Measurements from ENCODE around the gene SLC46A3.
"Not testable (repeated sequence)": the region's sequence is repeated elsewhere in the genome, so short reads cannot be mapped to it uniquely, and the experiment has no call there.

The SLC46A3 gene, protein sequence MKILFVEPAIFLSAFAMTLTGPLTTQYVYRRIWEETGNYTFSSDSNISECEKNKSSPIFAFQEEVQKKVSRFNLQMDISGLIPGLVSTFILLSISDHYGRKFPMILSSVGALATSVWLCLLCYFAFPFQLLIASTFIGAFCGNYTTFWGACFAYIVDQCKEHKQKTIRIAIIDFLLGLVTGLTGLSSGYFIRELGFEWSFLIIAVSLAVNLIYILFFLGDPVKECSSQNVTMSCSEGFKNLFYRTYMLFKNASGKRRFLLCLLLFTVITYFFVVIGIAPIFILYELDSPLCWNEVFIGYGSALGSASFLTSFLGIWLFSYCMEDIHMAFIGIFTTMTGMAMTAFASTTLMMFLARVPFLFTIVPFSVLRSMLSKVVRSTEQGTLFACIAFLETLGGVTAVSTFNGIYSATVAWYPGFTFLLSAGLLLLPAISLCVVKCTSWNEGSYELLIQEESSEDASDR

DNA sequence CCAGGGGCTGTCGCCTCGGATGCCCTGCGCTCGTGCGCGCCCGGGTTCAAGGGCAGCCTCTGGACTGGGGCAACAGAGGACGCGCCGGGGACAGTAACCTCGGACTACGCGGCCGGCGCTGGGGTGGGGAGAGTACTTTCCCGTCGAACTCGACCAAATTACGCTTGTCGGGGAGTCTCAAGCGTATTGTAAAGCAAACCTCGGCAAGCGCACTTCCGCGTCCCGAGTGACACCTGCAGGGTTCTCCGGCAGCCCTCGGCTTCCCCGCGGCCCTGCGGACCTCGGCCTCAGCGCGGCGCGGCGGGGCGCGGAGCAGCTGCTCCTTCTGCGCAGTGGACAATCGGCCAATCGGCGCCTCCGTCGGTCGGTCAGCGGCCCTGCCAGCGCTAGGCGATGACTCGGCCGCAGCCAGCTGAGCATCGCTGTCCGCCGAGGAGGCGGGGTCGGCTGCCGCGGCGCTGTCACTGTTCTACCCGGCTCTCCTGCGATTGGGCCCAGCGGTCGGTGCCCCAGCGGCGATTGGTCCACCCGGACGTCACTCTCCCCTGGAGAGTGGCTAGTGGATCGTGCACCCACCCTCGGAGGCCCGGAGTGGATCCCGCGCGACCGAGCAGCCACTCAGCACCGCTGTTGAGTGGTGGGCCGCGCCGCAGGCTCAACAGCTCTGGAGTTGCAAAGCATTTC lies at the start of gene SLC46A3:
TSS of gene SLC46A3 (minus strand) at position 428 of the 684 bp plus-strand sequence. CDS start 972 bp downstream, outside the sequence.
- peak; percentile 93 for DNase-seq

DNA sequence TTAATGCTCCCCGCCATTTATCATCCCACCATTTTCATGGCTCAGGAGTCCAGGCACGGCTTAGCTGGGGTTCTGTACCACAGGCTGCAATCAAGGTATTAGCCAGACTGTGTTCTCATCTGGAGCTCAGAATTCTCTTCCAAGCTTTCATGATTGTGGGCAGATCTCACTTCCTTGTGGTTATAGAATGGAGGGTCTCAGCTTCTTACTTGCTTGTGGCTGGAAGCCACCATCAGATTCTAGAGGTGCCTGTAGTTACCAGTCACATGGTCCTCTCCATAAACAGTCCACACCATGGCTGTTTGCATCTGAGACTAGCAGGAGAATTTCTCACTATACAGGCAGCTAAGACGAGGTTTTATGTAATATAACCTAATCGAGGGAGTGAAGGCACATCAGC lies 45.1 kb upstream of the SLC46A3 start:
- DNase-seq, result no peak

DNA sequence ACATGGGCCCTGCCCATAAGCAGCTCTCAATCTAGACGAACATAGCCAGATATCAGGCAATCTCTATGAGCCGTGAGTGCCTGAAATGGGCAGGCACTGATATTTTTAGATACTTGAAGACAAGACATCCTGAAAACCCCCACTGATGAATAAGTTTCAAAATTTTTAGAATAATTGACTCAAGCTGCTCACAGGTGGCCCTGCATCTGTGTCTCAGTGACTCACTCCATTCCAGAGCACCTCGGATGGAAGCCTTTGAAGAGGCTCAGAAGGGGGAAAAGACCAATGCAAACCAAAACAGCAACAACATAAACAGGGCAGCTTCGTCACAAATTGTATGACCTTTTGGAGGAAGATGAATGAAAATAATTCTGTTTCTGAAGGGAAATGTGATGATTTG lies 42.8 kb upstream of the SLC46A3 start:
- DNase-seq, result no peak

DNA sequence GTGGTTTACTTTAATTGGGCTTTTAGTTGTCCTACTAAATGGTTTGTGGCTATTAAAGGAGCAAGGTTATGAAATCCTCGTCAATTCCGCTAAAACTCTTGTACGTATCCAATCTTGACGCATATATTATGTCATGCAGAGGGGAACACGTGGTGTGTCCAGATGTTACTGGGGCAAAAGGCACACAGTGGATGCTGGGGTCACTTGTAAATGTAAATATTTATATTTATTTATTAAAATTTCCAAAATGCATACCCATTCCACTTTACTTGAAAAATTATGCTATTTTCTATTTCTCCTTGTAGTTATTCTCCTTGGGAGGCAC lies 36.7 kb upstream of the SLC46A3 start:
- DNase-seq, result no peak

DNA sequence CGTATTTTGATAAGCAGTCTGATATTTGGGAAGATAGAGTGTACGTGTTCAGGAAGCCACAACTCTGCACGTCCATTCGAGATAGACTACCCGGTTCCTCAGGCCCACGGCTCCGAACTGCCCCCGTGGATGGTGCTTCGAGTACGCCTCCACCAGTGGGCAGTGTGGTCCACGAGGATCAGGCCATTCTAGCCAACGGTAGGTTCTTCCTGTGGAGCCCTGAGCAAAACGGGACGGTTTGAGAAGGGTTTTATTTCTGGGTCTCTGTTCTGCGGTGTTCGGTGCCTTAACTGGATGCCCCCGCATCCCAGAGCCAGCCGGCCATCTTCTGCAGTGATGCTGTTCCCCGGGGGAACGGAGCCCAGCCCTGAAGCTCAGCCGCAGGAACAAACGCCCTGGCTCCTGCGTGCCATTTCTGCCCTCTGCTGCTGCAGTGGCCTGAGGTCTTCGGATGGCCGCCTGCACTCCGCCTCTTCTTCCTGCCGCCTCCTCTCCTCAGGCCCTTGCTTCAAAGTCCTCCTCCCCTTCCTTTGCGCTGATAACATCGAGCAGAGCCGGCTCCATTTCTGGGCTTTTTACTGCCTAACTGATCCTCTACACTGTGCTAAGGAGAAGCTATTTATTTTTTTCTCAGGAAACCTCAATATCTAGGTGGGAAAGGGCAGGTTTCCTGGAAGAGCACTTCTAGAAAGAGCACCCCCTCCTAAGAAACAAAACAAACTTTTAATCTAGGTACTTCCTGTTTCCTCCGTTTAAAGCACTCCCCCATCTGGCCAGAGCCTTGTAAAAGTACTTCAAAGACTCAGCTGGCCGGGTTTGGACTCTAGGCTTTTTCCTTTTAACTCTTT lies 36.2 kb upstream of the SLC46A3 start:
- no peak for DNase-seq

DNA sequence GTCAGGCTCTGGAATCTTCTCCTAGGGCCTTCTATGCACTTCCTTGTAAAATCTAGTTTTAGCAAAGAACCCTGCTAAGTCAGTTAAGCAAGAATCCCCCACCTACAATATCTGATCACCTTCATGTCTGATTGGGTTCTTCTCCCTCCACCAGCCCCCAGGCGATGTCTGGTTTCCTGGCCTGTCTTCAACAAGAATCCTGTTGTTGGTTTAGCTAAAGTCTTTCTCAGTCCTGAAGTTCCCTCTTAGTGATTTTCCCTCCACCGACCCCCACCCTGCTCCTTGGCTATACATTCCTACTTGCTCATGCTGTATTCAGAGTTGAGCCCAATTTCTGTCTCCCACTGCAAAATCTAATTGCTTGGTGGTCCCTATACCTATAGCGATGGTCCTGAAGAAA lies 35.2 kb upstream of the SLC46A3 start:
- no peak for DNase-seq

DNA sequence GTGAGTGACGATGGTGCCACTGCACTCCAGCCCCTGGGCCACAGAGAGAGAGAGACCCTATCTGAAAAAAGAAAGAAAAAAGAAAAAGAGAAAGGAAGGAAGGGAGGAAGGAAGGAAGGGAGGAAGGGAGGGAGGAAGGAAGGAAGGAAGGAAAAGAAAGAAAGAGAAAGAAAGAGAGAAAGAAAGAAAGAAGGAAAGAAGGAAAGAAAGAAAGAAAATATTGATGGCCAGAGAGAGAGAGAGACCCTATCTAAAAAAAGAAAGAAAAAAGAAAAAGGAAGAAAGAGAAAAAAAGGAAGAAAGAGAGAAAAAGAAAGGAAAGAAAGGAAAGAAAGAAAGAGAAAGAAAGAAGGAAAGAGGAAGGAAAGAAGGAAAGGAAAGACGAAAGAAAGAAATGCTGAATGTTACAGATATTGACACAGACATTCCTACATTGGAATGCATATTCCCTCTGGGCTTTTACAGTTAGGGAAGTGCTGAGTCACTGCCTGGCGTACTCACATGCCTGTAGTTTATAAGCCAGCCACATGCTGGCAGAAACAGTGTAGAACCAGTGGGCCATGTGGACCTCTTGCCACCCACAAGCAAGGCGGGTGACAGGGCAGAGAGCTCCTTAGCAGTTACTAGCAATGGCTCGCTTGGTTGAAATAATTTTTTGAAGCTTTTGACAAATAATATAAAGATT lies 34.6 kb upstream of the SLC46A3 start:
- DNase-seq, result no peak

DNA sequence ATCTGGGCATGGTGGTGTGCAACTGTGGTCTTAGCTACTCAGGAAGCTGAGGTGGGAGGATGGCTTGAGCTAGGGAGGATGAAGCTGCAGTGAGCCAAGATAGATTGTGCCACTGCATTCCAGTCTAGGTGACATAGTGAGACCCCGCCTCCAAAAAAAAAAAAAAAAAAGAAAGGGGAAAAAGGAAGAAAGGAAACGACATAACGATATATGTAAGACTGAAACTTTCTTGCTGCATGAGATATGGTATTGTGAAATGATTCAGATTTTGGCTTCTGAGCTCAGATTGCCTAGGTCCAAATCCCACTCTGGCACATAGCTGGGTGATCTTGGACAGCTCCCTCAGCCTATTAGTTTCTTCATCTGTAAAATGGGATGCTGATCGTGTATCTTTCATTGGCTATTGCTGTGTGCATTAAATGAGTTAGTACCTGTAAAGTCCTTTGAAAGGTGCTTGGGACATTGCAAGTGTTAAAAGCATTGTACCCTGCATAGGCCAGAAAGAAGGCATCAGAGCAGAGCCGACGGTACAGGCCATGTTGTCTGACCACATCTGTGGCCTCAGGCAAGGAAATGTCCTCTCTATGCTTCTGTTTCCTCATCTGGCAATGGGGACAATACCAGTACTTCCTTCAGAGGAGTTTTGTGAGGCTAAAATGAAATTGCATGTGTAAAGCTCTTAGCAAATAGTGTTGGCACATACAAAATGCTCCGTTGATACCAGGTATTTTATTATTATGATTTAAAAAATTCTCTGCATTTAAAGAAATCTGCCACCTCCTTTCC lies 32.6 kb upstream of the SLC46A3 start:
- DNase-seq, result no peak

DNA sequence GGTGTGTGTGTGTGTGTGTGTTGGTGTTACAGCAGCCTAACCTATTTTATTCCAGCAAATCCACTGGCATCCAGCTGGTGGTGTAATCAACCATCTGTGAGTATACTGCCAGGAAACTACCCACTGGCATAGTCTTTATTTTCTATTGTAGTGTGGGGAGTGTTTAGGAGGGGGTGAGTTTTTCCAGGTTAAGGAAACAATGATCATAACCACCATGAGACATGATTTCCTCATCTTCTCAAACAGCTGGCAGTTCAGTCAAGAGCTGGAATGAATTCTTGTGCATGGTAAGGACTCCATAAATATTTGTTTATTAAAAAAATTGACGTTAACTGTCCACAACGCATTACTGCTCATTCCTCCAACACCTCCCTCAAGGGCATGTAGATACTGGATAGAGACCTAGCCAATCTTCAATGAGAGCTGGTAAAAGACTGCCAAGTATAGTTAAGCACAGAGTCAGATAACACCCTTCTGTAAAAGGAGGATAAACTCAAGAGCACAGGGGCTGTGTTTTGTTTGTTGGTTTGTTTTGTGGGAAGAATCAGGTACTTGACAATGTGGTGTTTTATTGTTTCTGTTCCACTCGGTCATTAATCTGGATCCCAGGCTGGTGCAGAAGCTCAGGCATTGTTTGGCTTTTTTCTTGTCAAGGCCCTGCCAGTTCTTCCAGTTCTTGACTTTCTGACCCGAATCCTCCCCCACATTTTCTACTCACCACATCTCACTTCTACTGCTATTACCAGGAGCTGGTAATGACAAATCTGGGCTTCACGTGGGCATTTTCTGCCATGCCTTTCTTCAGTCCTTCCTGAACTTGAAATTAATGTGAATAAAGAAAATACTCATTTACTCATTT lies 31.6 kb upstream of the SLC46A3 start:
- no peak for DNase-seq

DNA sequence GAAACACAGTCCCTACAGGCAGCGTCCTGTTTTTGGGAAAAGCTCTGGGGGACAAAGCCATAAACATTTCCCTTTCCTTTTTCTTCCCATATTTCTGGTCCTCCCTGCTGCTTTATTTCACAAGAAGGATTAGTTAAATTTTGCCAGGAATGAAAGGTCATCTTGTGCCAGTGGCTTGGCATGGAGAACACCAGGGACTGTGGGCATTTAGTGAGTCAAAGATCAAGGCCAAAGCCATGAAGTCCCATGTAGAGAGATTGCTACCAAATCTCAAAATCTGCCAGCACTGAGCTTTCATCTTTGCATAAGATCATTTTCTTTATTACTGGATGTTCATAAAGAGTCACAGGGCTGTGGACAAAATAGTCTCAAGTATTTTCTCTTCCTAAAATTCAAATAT lies 29.1 kb upstream of the SLC46A3 start:
- no peak for DNase-seq

DNA sequence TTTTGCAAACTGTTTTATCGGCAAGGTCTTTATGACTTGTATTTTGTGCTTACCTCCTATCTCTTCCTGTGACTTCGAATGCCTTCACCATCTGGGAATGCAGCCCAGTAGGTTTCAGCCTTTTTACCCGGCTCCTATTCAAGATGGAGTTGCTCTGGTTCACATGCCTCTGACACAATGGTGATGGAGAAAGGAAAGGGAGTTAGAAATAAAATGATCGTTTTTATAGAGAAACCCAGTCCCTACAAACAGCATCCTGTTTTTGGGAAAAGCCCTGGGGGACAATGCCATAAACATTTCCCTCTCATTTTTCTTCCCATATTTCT lies 27.5 kb upstream of the SLC46A3 start:
- DNase-seq, result no peak

DNA sequence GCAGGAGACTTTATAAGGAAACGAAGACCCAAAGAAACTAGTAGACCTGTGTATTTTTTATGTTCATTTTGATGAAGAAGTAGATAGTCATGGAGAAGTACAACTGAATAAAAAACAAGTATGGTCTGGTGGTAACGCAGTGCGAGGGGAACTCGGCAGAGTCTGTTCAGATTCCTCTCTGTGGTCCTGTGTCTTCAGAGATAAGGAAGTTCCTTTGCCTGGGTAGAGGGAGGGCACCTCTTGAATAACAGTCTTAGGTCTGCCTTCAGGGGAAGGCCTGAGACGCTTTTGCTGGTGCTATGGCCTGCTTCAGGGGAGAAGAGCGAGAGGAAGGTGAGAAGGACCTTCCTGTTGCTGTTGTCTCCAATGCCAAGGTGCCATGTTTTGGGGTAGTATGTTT lies 25.9 kb upstream of the SLC46A3 start:
- no peak for DNase-seq

DNA sequence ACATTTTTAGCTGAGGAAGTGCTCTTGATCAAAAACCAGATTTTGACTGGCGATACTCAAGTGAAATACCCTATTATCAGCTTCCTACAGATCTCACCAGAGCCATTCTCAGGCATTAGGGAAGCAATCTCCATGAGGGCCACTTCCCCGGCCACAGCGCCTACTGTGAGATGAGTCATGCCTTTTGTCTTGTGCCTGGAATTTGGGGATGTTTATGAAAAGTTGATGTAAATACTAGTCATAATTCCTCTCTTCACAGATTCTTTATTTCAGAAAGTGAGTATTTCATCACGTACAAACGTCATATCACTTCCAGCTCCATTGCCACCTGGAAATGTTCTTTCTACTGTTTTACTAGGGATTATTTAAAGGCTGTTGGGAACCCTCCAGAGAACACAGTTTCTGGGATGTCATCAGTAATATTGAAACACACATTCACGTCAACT lies 25.3 kb upstream of the SLC46A3 start:
- DNase-seq, result no peak

DNA sequence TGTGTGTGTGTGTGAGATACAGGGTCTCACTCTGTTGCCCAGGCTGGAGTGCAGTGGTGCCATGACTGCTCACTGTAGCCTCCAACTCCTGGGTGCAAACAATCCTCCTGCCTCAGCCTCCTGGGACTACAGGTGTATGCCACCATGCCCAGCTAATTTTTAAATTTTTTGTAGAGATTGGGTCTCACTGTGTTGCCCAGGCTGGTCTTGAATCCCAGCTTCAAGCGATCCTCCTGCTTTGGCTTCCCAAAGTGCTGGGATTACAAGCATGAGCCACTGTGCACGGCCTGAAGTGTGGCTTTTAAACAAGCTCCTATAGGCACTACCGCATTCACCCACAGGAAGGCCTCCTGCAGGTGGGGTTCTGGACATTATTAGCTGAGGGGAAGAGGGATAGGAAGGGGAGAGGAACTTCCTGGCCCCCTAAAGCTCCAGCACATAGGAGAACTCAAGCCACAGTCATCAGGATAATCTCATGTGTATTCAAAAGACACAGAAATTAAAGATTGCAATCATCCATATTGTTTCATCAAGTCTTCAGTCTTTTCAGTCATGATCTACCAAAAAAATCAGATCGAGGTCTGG lies 24.8 kb upstream of the SLC46A3 start:
- DNase-seq, result no peak

DNA sequence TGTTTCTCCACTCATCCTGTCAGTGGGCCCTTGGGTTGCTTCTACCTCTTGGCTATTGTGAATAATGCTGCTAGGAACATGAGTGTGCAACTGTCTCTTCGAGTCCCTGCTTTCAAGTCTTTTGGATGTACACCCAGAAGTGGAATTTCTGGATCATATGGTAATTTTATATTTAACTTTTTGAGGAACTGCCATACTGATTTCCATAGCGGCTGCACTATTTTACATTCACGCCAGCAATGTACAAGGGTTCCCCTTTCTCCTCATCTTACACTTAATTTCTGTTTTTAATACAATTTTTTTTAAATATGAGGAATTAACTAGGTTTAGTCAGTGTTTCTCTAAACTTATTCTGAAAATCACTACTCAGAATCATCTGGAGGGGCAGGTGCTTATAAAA lies 24.2 kb upstream of the SLC46A3 start:
- DNase-seq, result no peak

DNA sequence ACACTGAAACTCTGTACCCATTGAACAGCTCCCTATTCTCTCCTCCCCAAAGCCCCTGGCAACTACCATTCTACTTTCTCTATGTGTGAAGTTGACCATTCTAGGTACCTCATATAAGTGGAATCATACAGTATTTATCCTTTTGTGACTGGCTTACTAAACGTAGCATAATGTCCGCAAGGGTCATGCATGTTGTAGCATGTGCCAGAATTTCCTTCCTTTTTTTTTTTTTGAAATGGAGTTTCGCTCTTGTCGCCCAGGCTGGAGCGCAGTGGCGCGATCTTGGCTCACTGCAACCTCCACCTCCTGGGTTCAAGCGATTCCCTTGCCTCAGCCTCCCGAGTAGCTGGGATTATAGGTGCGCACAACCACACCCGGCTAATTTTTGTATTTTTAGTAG lies 23.7 kb upstream of the SLC46A3 start:
- DNase-seq, result not testable (repeated sequence)

DNA sequence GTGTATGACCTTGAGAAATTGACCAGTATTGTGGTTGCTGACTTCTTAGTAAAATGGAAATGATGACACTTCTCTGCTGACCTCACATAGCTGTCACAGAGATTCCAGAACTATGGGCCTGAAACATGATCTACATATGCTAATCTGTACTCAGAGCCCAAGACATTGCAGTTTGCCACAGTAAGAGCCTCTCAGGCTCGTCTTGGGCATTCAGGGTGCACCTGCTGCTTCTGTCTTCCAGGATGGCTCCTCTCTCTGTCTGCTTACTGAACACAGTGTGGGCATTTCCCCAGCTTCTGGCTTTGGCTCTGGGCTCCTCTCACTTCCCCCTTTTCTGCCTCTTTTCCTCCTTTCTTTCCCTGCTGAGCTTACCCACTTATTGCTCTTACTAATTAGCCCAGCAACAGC lies 22.3 kb upstream of the SLC46A3 start:
- DNase-seq, result no peak

DNA sequence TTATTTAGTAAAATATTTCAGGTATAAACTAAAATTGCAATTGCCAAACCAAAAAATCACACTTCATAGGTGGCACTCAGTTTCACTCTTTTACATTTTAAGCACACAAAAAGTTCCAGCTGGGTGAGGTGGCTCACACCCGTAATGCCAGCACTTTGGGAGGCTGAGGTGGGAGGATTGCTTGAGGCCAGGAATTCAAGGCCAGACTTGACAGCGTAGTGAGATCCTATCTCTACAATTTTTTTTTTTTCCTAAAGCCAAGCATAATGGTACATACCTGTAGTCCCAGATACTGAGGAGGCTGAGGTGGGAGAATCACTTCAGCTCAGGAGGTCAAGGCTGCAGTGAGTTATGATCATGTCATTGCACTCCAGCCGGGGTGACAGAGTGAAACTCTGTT lies 20.6 kb upstream of the SLC46A3 start:
- DNase-seq, result no peak

DNA sequence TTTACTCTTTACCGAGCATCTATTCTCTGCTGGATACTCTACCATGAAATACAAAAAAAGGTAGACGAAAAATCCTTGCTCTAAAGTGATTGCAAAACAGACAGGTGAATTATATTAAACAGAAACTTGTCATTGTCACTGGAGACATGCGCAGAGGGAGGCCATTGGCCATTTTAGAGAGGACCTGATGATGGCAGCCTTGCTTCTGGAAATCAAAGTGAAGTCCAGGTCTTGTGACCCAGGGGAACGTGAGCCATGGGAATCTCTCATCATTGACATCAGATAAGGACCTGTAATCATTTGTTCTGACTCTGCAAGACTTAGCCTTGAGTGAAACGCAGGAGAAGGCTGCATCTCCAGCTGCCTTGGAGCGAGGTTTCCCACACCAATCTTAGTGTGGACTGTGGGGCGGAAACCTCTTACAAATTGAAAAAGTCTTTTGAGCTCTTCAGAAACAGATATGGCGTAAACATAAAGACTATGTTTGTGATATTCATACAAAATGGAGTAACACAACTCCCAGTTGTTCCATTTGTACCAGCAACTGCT lies 16.8 kb upstream of the SLC46A3 start:
- no peak for DNase-seq

DNA sequence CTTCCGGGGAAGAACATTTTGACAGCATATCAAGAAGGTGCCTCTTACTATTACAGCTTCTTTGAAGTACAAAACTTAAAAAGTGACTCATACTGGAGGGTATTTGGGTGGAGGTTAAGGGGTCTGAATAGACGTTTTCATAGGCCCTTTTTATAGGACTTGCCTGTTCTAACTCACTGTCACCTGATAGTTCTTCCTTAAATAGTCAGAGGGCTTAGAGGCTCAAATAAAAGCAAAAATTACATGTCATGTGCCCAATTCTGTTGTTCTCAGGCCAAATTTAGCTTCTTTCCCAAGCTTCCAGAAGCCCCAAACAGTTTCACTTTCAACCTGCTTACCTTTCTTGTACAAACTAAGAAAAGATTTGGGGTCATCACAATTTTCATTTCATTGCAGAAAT lies 16.1 kb upstream of the SLC46A3 start:
- DNase-seq, result no peak

DNA sequence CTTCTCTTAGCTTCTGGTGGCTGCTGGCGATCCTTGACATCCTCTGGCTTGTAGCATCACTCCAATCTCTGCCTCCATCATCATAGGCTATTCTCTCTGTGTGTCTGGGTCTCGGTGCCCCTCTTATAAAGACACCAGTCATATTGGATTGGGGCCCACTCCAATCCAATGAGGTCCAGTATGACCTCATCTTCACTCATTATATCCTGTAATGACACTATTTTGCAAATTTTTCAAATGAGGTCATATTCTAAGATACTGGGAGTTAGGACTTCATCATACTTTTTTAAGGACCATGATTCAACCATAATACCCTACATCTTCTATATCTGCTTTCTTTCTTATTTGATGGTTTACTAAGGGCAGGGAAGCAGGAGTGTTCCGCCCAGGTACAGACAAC lies 12.0 kb upstream of the SLC46A3 start:
- no peak for DNase-seq

Measured in NK-92 treated with Interleukin-12 subunit alpha and Interleukin-12 subunit beta, amount 100 ng/mL, for 24 hours (cell line).